Ishikawa (cell line): Measurements from ENCODE around the gene YES1.

ENCODE experiments used
- CREB1 ChIP-seq: IDR thresholded peaks from 2 replicates; pipeline ENCODE4 v1.6.1; 2012; ENCODE audit warnings: low read depth
- EP300 ChIP-seq: IDR thresholded peaks from 2 replicates; pipeline ENCODE4 v1.6.1; 2012; ENCODE audit warnings: borderline replicate concordance
- FOXM1 ChIP-seq: IDR thresholded peaks from 2 replicates; pipeline ENCODE4 v1.6.1; 2012; ENCODE audit warnings: low read depth, borderline replicate concordance
- NFIC ChIP-seq: IDR thresholded peaks from 2 replicates; pipeline ENCODE4 v1.6.1; 2012
- USF1 ChIP-seq: IDR thresholded peaks from 2 replicates; pipeline ENCODE4 v1.6.1; 2012
- YY1 ChIP-seq: IDR thresholded peaks from 2 replicates; pipeline ENCODE4 v1.6.1; 2012; ENCODE audit warnings: low read depth
- TF ChIP-seq, protein P1 (sequence below): IDR thresholded peaks from 2 replicates; pipeline ENCODE4 v1.6.1; 2012

GRCh38 chr18:677951-678381 lies 134.1 kb downstream of the YES1 start:
- TF ChIP-seq USF1: no peak
- TF ChIP-seq CREB1: no peak
- no peak for TF ChIP-seq YY1
- TF ChIP-seq FOXM1: no peak
- no peak for TF ChIP-seq EP300
- TF ChIP-seq, protein P1, sequence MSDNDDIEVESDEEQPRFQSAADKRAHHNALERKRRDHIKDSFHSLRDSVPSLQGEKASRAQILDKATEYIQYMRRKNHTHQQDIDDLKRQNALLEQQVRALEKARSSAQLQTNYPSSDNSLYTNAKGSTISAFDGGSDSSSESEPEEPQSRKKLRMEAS: no peak
- no peak for TF ChIP-seq NFIC
